Coronary artery (tissue), 2 donors: ENCODE measurements around the gene TSKU.

ENCODE experiments used
- DNase-seq: peaks from one replicate; pipeline ENCODE4 v3.0.0-alpha.2; 2017; ENCODE audit warnings: low spot score
- H3K27ac ChIP-seq, 2 donors: fragments of 200-600 bp; sonication (generic); one replicate each; pipeline ENCODE4 v1.5.1; 2016 to 2019
- H3K4me3 ChIP-seq: fragments of 200-600 bp; sonication (generic); 2 replicates; pipeline ENCODE4 v1.5.1; 2016; ENCODE audit warnings: mild to moderate bottlenecking, moderate library complexity
- TF ChIP-seq, protein P1 (sequence below): fragments of 200-600 bp; sonication (generic); IDR thresholded peaks from one replicate; pipeline ENCODE4 v1.5.1; 2019; ENCODE audit warnings: antibody characterized with exemption

Gene TSKU

DNA sequence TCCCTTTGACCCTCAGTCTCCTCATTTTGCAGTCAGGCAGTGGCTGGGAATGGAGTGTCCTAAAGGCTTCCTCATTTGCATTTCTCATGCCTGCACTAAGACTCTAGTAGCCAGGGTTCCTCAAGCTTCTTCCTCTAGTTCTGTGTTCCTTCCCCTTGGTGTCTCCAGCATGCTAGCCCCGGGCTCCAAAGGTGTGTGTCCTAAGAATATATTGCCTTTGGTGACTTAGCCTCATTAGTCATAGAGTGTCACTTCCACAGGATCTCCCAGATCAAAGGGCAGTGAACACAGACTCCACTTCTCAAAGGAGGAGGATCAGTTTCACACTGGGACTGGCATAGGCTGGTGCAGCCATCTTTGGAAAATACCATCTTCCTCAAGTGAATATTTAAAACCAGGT, 56.2 kb downstream of the TSKU start:
- Histone ChIP-seq H3K4me3 (no peak overlapping the region), H3K27ac (no peak overlapping the region)
- DNase-seq: no peak
- TF ChIP-seq, protein P1, sequence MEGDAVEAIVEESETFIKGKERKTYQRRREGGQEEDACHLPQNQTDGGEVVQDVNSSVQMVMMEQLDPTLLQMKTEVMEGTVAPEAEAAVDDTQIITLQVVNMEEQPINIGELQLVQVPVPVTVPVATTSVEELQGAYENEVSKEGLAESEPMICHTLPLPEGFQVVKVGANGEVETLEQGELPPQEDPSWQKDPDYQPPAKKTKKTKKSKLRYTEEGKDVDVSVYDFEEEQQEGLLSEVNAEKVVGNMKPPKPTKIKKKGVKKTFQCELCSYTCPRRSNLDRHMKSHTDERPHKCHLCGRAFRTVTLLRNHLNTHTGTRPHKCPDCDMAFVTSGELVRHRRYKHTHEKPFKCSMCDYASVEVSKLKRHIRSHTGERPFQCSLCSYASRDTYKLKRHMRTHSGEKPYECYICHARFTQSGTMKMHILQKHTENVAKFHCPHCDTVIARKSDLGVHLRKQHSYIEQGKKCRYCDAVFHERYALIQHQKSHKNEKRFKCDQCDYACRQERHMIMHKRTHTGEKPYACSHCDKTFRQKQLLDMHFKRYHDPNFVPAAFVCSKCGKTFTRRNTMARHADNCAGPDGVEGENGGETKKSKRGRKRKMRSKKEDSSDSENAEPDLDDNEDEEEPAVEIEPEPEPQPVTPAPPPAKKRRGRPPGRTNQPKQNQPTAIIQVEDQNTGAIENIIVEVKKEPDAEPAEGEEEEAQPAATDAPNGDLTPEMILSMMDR: no peak

DNA sequence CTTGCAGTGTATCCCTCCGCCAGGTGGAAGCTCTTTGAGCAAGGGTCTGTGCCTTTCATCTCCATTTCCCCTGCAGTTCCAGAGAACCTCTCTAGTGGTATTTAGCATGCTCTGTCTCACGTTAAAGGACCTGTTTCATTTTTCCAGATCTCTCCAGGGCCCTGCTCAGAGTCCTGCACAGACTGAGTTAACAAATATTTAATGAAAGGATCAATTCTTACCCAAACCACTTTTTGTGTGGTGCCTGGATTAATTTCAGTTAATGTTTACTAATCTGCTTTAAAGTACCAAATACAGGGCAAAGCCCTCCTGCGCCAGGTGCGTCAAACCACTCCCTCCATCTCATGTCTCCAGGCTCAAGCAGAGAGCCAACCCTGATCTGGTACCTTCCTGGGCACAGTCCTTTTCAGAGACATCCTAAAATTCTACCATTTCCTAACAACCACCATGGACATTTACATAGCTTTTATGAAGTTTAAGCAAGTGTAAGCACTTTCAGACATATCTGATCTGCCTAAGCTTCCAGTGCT, 58.8 kb downstream of the TSKU start:
- H3K27ac ChIP-seq: no peak overlapping the region
- H3K4me3 ChIP-seq: no peak overlapping the region
- no peak for DNase-seq
- TF ChIP-seq, protein P1: no peak

DNA sequence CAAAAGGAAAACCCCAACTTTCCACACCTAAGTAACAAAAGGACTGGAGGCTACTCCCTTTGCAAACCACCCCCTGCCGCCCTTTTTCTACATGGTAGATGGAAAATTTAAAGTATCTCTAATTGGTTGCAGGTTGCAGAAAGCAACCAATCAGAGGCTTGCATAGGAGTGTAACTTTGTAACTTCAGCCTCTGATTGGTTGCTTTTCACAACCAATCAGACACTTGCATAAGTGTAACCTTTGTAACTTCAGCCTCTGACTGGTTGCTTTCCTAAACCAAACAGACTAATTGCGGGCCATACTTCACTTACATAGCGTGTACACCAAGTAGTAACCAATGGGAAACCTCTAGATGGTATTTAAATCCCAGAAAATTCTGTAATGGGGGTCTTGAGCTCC, 60.8 kb downstream of the TSKU start:
- Histone ChIP-seq H3K4me3 (no peak overlapping the region), H3K27ac (no peak overlapping the region)
- TF ChIP-seq, protein P1: no peak
- DNase-seq: no peak

DNA sequence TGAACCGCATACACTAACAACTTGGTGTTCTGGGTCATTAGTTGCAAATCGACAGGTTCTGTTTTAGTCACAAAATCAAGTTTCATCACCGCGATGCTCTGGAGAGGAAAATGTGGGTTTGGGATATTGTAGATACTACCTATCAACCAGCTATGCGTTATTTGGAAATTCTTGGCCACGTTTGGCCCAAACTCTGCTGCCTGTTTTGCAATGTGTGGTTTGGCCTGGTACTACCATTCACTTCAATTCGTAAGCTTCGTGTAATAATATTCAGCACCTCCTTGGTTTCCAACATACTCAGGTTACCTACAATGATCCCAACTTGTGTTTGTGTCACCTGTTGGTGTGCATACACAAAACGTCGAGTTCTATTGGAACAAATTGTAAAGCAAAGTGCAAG, 61.4 kb downstream of the TSKU start:
- no peak overlapping the region for H3K27ac ChIP-seq
- no peak for DNase-seq
- TF ChIP-seq, protein P1: no peak
- no peak overlapping the region for H3K4me3 ChIP-seq

DNA sequence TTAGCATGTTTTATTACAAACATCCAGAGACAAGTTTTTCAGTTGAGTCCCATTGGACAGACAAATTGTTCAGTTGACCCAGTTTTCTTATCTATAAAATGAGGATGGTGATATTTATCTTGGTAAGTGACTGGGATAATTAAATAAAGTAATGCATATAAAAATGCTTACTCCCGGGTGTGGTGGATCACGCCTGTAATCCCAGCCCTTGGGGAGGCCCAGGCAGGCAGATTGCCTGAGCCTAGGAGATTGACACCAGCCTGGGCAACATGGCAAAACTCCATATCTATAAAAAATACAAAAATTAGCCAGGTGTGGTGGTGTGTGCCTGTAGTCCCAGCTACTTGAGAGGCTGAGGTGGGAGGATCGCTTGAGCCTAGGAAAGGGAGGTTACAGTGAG, 61.9 kb downstream of the TSKU start:
- no peak for DNase-seq
- TF ChIP-seq, protein P1: no peak

DNA sequence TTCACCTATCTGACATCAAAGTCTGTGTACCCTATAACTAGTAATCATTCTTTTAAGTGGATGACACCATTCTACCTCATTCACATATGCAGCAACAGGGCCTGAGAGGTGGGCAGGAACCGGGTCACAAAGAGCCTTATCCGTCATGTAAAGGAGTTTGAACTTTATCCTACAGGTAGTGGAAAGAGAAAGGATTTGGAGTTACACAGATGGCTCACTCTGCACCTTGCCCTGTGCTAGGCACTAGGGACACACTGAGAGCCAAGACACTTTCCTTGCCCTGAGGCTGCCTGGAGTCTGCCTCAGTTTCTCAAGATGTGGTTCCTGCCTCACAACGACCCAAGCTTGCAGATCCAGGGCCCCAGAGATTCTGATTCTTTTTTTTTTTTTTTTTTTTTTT, 63.3 kb downstream of the TSKU start:
- TF ChIP-seq, protein P1: no peak
- no peak overlapping the region for H3K4me3 ChIP-seq
- no peak overlapping the region for H3K27ac ChIP-seq
- DNase-seq: no peak

More for the DNA sequence above, 61.9 kb downstream of the TSKU start:
- H3K4me3 ChIP-seq: no peak overlapping the region
- H3K27ac ChIP-seq: no peak overlapping the region
